K562 (cell line): ENCODE data around the gene NMRK1. TPM values are rescaled to one million over a fixed set of nuclear protein-coding genes. Genes with fewer than 3 reads are reported as not detected.

ENCODE experiments used
- ATAC-seq: fragments of 200-7000 bp; cut with Tn5 transposase; 3 replicates; pipeline ENCODE4 v1.9.1; 2020; ENCODE audit warnings: moderate library complexity
- BruUV-seq: library from RNA; stranded (reverse); fragments of 400-500 nt; replicated peaks from 2 replicates; lab custom pipeline; 2021; lab: Mats Ljungman, UMichigan
- CTCF ChIA-PET: fragments of 300-600 bp; formaldehyde crosslinking; extraction: SDS; loops from one replicate; lab custom pipeline; 2021; ENCODE audit warnings: low intra/inter-chr PET ratio; lab: Yijun Ruan, JAX
- POLR2A ChIA-PET: fragments of 300-600, 350-650 bp; sonication (Branson Sonifier 250); formaldehyde crosslinking; extraction: SDS; loops from one replicate; lab custom pipeline; 2021; ENCODE audit warnings: antibody characterized with exemption, inconsistent platforms; lab: Yijun Ruan, JAX
- DNase-seq, 4 experiments: peaks; one replicate each; pipeline versions ENCODE4 v3.0.0 to v3.0.0-alpha.2; 2011 to 2018; ENCODE audit warnings: low spot score in 3 of 4, mixed read lengths in 3 of 4; ENCODE audit errors: extremely low read depth in 1 of 4
- FAIRE-seq: peaks from 2 replicates; lab custom pipeline; 2011; peaks lifted over from hg19 to GRCh38; lab: Jason Lieb, UNC
- H2AFZ ChIP-seq: 2 replicates; pipeline ENCODE4 v1.6.0; 2011; ENCODE audit warnings: low read depth, low read length, control low read depth, inconsistent platforms
- H3K27ac ChIP-seq: fragments of 200-600 bp; 3 replicates; pipeline ENCODE4 v1.8.0; 2011; ENCODE audit warnings: low read depth, mild to moderate bottlenecking, control low read depth, inconsistent platforms, low read length, moderate library complexity, mixed read lengths; ENCODE audit errors: extremely low read depth
- H3K27me3 ChIP-seq, 2 experiments: fragments of 300-600 bp in 1 of 2; 2 replicates in 1 of 2; 3 replicates in 1 of 2; pipeline versions ENCODE4 v1.6.0 to v1.8.0; 2011; ENCODE audit warnings: inconsistent platforms in 2 of 2, low read length in 2 of 2, mild to moderate bottlenecking in 1 of 2, mixed read lengths in 1 of 2, moderate library complexity in 1 of 2; ENCODE audit not compliant: control insufficient read depth in 2 of 2, insufficient read depth in 2 of 2
- H3K36me3 ChIP-seq: fragments of 300-600 bp; 3 replicates; pipeline ENCODE4 v1.8.0; 2011; ENCODE audit warnings: mild to moderate bottlenecking, low read length, inconsistent platforms; ENCODE audit not compliant: control insufficient read depth, insufficient read depth
- H3K4me1 ChIP-seq, 2 experiments: fragments of 200-600 bp in 1 of 2; replicated peaks in 1 of 2; 2 replicates in 1 of 2; 3 replicates in 1 of 2; pipeline versions ENCODE4 v1.5.1 to v1.8.0; 2011; ENCODE audit warnings: inconsistent platforms in 2 of 2, low read length in 2 of 2, mild to moderate bottlenecking in 1 of 2, mixed read lengths in 1 of 2, moderate library complexity in 1 of 2; ENCODE audit not compliant: control insufficient read depth in 2 of 2, insufficient read depth in 2 of 2
- H3K4me2 ChIP-seq: 2 replicates; pipeline ENCODE4 v1.6.1; 2011; ENCODE audit warnings: low read length, control low read depth, inconsistent platforms, mixed read lengths; ENCODE audit not compliant: insufficient read depth
- H3K4me3 ChIP-seq: fragments of 200-600 bp; sonication (generic), shearing (Covaris generic); 2 replicates; pipeline ENCODE4 v1.5.1; 2016; ENCODE audit warnings: control low read depth, inconsistent platforms
- H3K79me2 ChIP-seq: fragments of 200-600 bp; 3 replicates; pipeline ENCODE4 v1.8.0; 2011; ENCODE audit warnings: low read length, inconsistent platforms; ENCODE audit not compliant: control insufficient read depth, insufficient read depth
- H3K9ac ChIP-seq, 2 experiments: 2 replicates each; pipeline versions ENCODE4 v1.6.0 to v1.6.1; 2011; ENCODE audit warnings: low read depth in 2 of 2, low read length in 2 of 2, control low read depth in 1 of 2, inconsistent platforms in 1 of 2, mild to moderate bottlenecking in 1 of 2, mixed read lengths in 1 of 2; ENCODE audit not compliant: insufficient read depth in 1 of 2
- H3K9me1 ChIP-seq: one replicate; pipeline ENCODE4 v1.6.0; 2011; ENCODE audit warnings: inconsistent platforms, mild to moderate bottlenecking, low read length, moderate library complexity; ENCODE audit not compliant: control insufficient read depth, insufficient read depth
- H3K9me3 ChIP-seq: replicated peaks from 2 replicates; pipeline ENCODE4 v1.5.1; 2011; ENCODE audit warnings: low read depth, low read length, inconsistent platforms; ENCODE audit not compliant: control insufficient read depth, insufficient read depth
- H4K20me1 ChIP-seq: replicated peaks from 2 replicates; pipeline ENCODE4 v1.6.1; 2011; ENCODE audit warnings: low read length, inconsistent platforms, mixed read lengths; ENCODE audit not compliant: control insufficient read depth, insufficient read depth
- FOXP4 ChIP-seq: sonication (generic); formaldehyde crosslinking; IDR thresholded peaks from 2 replicates; pipeline ENCODE4 v1.8.0; 2022; ENCODE audit warnings: mild to moderate bottlenecking, missing genetic modification reagents, borderline replicate concordance
- MTA2 ChIP-seq: fragments of 450-650 bp; IDR thresholded peaks from 2 replicates; pipeline ENCODE4 v1.6.1; 2016; ENCODE audit warnings: low read depth
- MTF1 ChIP-seq: fragments of 250-450 bp; sonication (Bioruptor Pico); IDR thresholded peaks from 2 replicates; pipeline ENCODE4 v1.9.0; 2021; ENCODE audit warnings: moderate library complexity, mild to moderate bottlenecking, inconsistent platforms, borderline replicate concordance
- TEAD2 ChIP-seq: fragments of 450-650 bp; IDR thresholded peaks from 2 replicates; pipeline ENCODE4 v1.6.1; 2016; ENCODE audit warnings: missing genetic modification characterization, control low read depth, missing compliant biosample characterization
- TEAD4 ChIP-seq, 2 experiments: sonication (generic) in 1 of 2; formaldehyde crosslinking in 1 of 2; IDR thresholded peaks; 2 replicates each; pipeline versions ENCODE4 v1.6.1 to v1.8.0; 2012 to 2022; ENCODE audit warnings: borderline replicate concordance in 1 of 2, inconsistent platforms in 1 of 2, low read length in 1 of 2, mild to moderate bottlenecking in 1 of 2, missing genetic modification reagents in 1 of 2
- WGBS: fragments of 100-300 bp; shearing (Covaris generic); methylation state at CpG from one replicate; pipeline ENCODE4 v1.1.6; 2016; ENCODE audit warnings: low coverage, mixed read lengths; ENCODE audit not compliant: insufficient coverage; ENCODE audit errors: missing lambda C conversion rate; 5-methylcytosine and 5-hydroxymethylcytosine counted together
- in situ Hi-C: fragments of 300-500 bp; cut with MboI; formaldehyde crosslinking; loops from 4 replicates; pipeline ENCODE4 v1.15.0; 2018; ENCODE audit warnings: inconsistent platforms, mixed read lengths
- intact Hi-C: fragments of 100-400 bp; cut with micrococcal nuclease; formaldehyde crosslinking; loops from 2 replicates; pipeline ENCODE4 v1.14.2; 2022
- polyA plus RNA-seq, 8 experiments: library from polyadenylated mRNA; depleted of rRNA in 4 of 8; stranded (reverse) in 5 of 8; unstranded in 3 of 8; fragments of >200 nt; fragmentation: Nextera tagmentation in 2 of 8; fragmentation: Illumina TruSeq in 1 of 8; extraction: Ambion mirVana in 2 of 8; extraction: Trizol in 1 of 8; gene quantifications; 2 replicates each; pipeline versions ENCODE4 v1.2.1 to v1.2.3, GENCODE V29; 2011 to 2014; ENCODE audit warnings: inconsistent platforms in 1 of 8, missing spikeins in 1 of 8
- total RNA-seq, 7 experiments: library from RNA; depleted of rRNA in 6 of 7; stranded (reverse); fragments of >200 nt in 6 of 7; fragmentation: Illumina TruSeq in 2 of 7; extraction: Trizol in 2 of 7; gene quantifications; 2 replicates each; pipeline versions ENCODE4 v1.2.1 to v1.2.3, GENCODE V29; 2011 to 2021; ENCODE audit warnings: low replicate concordance in 1 of 7

The NMRK1 gene
- total and polyA plus RNA-seq, 9 of the 15 experiments (the other 6 are each of a cell fraction or from before 2014, with no cell fraction given) = 1.1 to 3.5 (median 1.7) TPM

- intact Hi-C loops = no loop called here
- Histone ChIP-seq H3K4me1 (no peaks in the 10 kb centered on the region; a peak in 1 of 5 replicates), H3K9me1 (no peaks in the 10 kb centered on the region), H2AFZ (no peak overlapping the region), H4K20me1 (no peaks in the 10 kb centered on the region), H3K79me2 (no peaks in the 10 kb centered on the region), H3K27ac (no peak overlapping the region), H3K27me3 (no peaks in the 10 kb centered on the region), H3K4me2 (no peak overlapping the region), H3K36me3 (no peaks in the 10 kb centered on the region), H3K4me3 (no peak overlapping the region), H3K9ac (no peak overlapping the region), H3K9me3 (no peaks in the 10 kb centered on the region)
- TF ChIP-seq MTF1 (CRISPR knock-in tag) (no peak), FOXP4 (no peak), TEAD4 (IDR thresholded peaks at IDR 0.05; ENCODE audit: low read length) (no peak), TEAD4 (CRISPR knock-in tag; IDR thresholded peaks at IDR 0.05; ENCODE audit: borderline replicate concordance) (no peak), MTA2 (no peak), TEAD2 (tag) (no peak)
- CTCF ChIA-PET = no interaction called here
- BruUV-seq = no TSS peak
- DNase-seq = no peak
- 0% methylated on average over 1 of the region's 1 CpG for WGBS
- in situ Hi-C loops = no loop called here
- POLR2A ChIA-PET = interaction anchor here (0.6 kb wide), 1 partner anchor 10 kb away, joined by 3 read pairs; no protein-coding TSS in a partner anchor
- ATAC-seq = no peak
- FAIRE-seq = no peak
These were observed 46.9 kb downstream of the NMRK1 start for GRCh38 chr9:75041041-75041440.
